IPS-18a (cell line): ENCODE results near the gene NDUFC1.
A peak's percentile ranks its signal among the peaks of the same experiment; 100 is the strongest.
"Not testable (repeated sequence)": the region's sequence is repeated elsewhere in the genome, so short reads cannot be mapped to it uniquely, and the experiment has no call there.

Source experiments
- H3K27ac ChIP-seq: one replicate; pipeline ENCODE4 v1.5.1; 2013; ENCODE audit warnings: low read length
- H3K27me3 ChIP-seq: one replicate; pipeline ENCODE4 v1.6.1; 2013; ENCODE audit warnings: mild to moderate bottlenecking, low read length; ENCODE audit not compliant: control insufficient read depth, insufficient read depth
- H3K36me3 ChIP-seq: one replicate; pipeline ENCODE4 v1.6.1; 2013; ENCODE audit warnings: low read depth, low read length; ENCODE audit not compliant: control insufficient read depth
- H3K4me1 ChIP-seq: one replicate; pipeline ENCODE4 v1.6.1; 2013; ENCODE audit warnings: low read depth, low read length; ENCODE audit not compliant: control insufficient read depth
- H3K4me3 ChIP-seq: one replicate; pipeline ENCODE4 v1.5.1; 2013; ENCODE audit warnings: low read length
- H3K9ac ChIP-seq: one replicate; pipeline ENCODE4 v1.6.1; 2013; ENCODE audit warnings: mild to moderate bottlenecking, low read length, moderate library complexity
- H3K9me3 ChIP-seq: one replicate; pipeline ENCODE4 v1.6.1; 2013; ENCODE audit warnings: low read depth, low read length; ENCODE audit not compliant: control insufficient read depth

NDUFC1 gene

DNA sequence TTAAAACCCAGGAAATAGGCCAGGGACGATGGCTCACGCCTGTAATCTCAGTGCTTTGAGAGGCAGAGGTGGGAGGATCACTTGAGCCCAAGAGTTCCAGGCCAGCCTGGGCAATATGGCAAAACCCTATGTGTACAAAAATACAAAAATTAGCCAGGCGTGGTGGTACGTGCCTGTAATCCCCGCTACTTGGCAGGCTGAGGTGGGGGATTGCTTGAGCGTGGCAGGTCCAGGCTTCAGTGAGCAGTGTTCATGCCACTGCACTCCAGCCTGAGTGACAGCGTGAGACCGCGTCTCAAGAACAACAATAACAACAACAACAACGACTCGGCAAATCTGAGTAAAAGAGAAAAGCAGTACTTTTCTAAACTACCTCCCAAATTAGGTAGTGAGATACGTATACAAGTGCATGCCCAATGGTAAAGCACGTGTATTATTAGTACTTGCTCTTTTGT, 13.0 kb upstream of the NDUFC1 start:
- Histone ChIP-seq H3K27me3 (no peaks in the 10 kb centered on the region), H3K4me1 (peaks cover 36% of the 10 kb centered on the region), H3K36me3 (no peaks in the 10 kb centered on the region), H3K9me3 (no peaks in the 10 kb centered on the region), H3K9ac (no peak overlapping the region), H3K27ac (peak overlapping the region; percentile 30), H3K4me3 (no peak overlapping the region)

DNA sequence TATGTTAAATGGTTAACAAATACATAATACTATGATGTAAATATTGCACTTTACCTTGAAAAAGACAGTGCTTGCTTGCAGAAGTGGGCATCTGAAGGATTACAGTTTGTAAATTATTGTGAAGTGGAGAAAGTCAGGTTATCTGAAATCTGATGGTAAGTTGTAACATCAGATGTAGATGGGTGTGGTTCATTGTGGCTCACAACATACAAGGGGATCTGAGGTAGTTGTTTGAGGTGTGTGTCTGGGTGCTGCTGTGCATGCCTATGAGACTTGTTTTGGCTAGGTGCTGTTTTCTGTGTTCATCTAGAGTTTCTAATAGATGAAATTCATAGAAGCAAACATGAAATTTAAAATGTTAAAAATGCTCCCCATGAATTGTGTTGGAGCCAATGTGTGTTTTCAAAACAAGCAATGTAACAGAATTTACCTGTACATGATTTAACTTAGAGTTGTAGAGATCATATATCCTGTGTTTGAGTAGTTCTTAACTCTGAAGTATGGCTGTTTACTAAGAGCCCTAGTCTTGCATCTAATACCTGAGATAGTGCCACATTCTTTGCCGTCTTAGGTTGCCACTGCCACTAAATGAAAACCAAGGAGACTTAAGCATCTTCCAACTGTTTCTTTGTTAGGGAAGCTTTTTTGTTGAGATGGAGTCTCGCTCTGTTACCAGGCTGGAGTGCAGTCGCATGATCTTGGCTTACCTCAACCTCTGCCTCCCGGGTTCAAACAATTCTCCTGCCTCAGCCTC, 11.9 kb upstream of the NDUFC1 start:
- Histone ChIP-seq H3K9ac (peak overlapping the region; percentile 22), H3K36me3 (no peaks in the 10 kb centered on the region), H3K27ac (peak overlapping the region; percentile 78)

DNA sequence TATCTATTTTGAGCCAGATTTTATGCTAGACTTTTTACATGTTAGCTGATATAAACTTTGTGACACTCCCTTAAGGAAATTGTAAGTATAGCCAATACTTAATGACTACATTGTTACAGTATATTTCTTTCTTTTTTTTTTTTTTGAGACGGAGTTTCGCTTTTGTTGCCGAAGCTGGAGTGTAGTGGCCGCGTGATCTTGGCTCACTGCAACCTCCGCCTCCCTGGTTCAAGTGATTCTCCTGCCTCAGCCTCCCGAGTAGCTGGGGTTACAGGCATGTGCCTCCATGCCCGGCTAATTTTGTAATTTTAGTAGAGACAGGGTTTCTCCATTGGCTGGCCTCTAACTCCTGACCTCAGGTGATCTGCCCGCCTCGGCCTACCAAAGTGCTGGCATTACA, 11.1 kb upstream of the NDUFC1 start:
- H3K27ac ChIP-seq, H3K4me3 ChIP-seq, H3K36me3 ChIP-seq, H3K27me3 ChIP-seq, H3K9me3 ChIP-seq, H3K9ac ChIP-seq: not testable (repeated sequence)
- H3K4me1 ChIP-seq, result peaks cover 36% of the 10 kb centered on the region

More for the DNA sequence above, 11.9 kb upstream of the NDUFC1 start:
- H3K9me3 ChIP-seq, result no peaks in the 10 kb centered on the region
- no peaks in the 10 kb centered on the region for H3K27me3 ChIP-seq
- H3K4me3 ChIP-seq, result peak overlapping the region; percentile 32
- peaks cover 36% of the 10 kb centered on the region for H3K4me1 ChIP-seq

DNA sequence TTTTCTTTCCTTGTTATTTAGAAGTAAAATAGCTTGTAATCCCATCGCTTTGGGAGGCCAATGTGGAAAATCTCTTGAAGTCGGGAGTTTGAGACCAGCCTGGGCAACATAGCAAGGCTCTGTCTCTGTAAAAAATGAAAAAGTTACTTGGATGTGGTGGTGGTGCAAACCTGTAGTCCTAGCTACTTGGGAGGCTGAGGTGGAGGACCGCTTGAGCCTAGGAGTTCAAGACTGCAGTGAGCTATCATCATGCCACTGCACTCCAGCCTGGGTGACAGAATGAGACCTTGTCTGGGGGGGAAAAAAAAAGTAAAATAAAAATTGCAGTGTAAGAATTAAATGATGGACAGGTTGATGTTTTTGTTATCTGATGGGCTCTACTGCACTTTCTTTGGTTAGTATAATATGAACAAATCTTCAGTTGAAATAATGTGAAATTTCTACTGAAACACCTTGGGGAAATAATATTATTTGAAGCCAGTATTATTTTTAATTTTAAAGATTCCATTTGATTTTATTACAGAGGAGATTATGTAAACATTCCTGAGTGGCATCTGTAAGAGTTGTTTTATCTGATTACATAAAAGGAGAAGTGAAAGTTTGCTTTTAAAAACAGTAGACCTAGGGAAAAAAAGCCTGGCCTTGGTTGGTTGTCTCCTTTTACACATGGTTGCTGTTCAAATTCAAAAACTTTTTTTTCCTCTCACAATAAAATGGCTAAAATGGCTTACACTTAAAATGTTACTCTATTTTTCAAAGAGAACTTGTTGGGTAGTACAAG, 10.5 kb upstream of the NDUFC1 start:
- H3K27ac ChIP-seq, result no peak overlapping the region
- no peaks in the 10 kb centered on the region for H3K9me3 ChIP-seq
- H3K27me3 ChIP-seq, result no peaks in the 10 kb centered on the region
- no peak overlapping the region for H3K4me3 ChIP-seq
- no peak overlapping the region for H3K9ac ChIP-seq
- H3K36me3 ChIP-seq, result no peaks in the 10 kb centered on the region
- H3K4me1 ChIP-seq, result peaks cover 36% of the 10 kb centered on the region

DNA sequence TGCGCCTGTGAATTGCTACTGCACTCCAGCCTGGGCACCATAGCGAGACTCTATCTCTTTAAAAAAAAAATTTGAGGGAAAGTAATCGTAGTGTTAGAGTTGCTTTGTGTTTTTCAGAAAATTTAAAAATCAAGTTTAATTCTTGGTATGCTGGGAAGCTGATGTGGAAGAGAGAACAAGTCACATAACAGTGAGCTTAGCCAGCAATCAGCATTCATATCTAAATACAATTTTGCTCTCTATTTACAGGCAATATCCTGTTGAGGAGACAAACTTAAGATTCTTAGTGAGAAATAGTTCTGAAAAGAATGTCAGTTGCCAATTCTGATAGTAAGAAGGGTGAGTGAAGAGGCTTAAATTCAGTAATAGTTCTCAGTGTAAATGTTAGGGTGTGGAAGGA, 9.6 kb upstream of the NDUFC1 start:
- Histone ChIP-seq H3K9me3 (no peaks in the 10 kb centered on the region), H3K9ac (no peak overlapping the region), H3K27ac (no peak overlapping the region), H3K27me3 (no peaks in the 10 kb centered on the region), H3K36me3 (no peaks in the 10 kb centered on the region), H3K4me3 (no peak overlapping the region), H3K4me1 (peaks cover 35% of the 10 kb centered on the region)

DNA sequence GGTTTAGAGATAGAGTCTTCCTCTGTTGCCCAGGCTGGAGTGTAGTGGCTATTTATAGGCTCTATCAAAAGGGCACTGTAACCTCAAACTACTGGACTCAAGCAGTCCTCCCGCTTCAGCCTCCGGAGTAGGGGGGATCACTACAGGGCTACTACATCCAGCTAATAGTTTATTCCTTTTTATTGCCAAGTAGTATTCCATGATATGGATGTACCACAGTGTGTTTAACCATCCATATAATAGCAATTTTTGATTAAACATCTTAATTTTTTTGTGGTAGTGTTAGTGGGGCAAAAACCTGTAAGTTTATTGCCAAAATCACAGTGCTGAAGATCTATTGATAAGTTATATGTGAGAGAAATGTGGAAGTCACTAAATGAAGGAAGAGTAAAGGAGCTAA, 2.6 kb upstream of the NDUFC1 start:
- peaks cover 4% of the 10 kb centered on the region for H3K4me1 ChIP-seq
- H3K9me3 ChIP-seq, result no peaks in the 10 kb centered on the region
- no peak overlapping the region for H3K4me3 ChIP-seq
- H3K9ac ChIP-seq, result no peak overlapping the region
- H3K27me3 ChIP-seq, result no peaks in the 10 kb centered on the region
- peaks cover 10% of the 10 kb centered on the region for H3K36me3 ChIP-seq
- H3K27ac ChIP-seq, result no peak overlapping the region

DNA sequence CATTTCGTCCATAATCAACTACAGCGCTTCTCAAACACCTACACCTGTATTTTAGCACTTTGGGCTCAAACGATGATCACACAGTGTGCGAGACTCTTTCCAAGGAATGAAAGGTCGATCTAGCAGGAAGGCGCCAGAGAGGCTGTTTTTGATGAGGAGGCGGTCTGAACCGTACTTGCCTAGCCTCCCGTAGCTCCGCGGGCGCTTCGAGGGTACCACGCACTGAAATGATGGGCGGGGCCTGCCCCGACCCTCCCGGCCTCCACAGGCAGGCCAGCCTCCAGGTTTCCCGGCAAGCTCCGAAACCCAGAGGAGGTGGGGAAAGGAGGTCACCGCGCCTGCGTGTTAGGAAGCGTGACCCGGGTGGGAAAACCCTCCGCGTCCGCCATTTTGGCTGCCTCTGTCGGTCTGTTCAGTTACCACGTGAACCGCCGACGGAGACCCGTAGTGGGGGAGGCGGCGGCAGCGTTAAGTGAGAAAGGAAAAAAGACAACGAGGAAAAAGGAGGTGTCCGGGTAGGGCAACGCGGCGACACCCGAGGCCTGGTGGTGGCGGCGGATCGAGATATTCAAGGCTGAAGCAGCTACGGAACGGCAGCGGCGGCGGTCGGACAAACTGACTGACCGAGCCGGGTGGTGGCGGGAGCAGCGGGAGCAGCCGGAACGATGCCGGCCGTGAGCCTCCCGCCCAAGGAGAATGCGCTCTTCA, 1.0 kb downstream of the NDUFC1 start, which contains the start of gene NAA15:
Gene NAA15, plus strand, starts transcription at position 393 of the 708 bp plus-strand sequence. Its CDS starts 273 bp downstream, at position 666.
- H3K27me3 ChIP-seq, result no peaks in the 10 kb centered on the region
- H3K27ac ChIP-seq, result peak within 1 kb of the TSS; percentile 74
- H3K9ac ChIP-seq, result peak within 1 kb of the TSS; percentile 94
- H3K36me3 ChIP-seq, result peaks cover 10% of the 10 kb centered on the region
- peaks cover 8% of the 10 kb centered on the region for H3K4me1 ChIP-seq
- peak within 1 kb of the TSS; percentile 73 for H3K4me3 ChIP-seq
- no peaks in the 10 kb centered on the region for H3K9me3 ChIP-seq

DNA sequence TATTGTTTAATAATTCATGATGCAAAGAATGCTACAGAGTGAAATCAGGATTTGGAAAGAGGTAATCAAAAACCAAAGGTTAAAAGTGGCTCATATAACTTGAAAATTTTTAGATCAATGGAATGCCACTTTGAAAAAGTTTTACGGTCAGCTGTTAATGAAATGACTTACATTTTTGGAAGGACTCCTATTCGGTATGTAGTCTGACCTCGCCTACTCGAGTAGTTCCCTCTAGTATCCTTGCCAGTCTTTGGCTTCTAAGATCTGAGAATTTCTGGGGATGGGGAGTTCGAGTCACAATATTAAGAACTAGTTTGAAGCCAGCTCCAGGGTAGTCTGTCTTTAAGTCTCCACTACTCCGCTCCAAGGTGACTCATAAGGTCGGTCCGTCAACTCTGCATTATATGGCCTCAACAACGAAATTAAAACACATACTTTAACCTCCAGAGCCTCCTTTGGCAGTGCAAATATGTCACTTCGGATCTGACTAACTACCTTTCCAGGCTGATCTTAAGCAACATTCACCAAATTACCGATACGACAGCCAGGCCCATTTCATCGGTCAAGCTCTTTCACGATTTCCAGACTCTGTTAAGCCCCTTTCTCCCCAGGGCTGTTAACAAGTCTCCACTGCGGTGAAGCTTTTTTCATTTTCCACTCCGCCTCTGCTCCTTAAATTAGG, 1.7 kb downstream of the NDUFC1 start:
- H3K36me3 ChIP-seq, result peaks cover 8% of the 10 kb centered on the region
- peaks cover 8% of the 10 kb centered on the region for H3K4me1 ChIP-seq
- H3K9me3 ChIP-seq, result no peaks in the 10 kb centered on the region
- peak overlapping the region; percentile 73 for H3K4me3 ChIP-seq
- H3K27me3 ChIP-seq, result no peaks in the 10 kb centered on the region
- peak overlapping the region; percentile 63 for H3K9ac ChIP-seq
- H3K27ac ChIP-seq, result peak overlapping the region; percentile 56

DNA sequence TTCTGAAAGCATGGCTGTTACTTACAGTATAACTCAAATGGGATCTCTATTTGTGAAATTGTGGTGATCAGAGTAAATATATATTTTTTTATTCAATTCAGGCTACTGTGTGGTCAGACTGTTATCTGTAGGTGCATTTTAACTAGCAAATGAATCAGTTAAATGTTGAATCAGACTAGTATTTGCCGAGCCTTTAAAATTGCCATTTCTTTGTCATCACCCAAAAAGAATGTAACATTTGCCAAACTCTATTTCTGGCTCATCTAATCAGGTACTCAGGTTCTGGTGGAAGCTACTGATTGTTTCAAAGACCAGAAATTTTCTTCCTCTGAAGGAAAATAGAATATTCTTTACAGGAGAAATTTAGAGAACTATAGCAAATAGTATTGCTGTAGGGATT, 2.7 kb downstream of the NDUFC1 start:
- no peak overlapping the region for H3K9ac ChIP-seq
- no peaks in the 10 kb centered on the region for H3K27me3 ChIP-seq
- peak overlapping the region; percentile 73 for H3K4me3 ChIP-seq
- peaks cover under 1% of the 10 kb centered on the region for H3K36me3 ChIP-seq
- H3K27ac ChIP-seq, result no peak overlapping the region
- no peaks in the 10 kb centered on the region for H3K9me3 ChIP-seq
- H3K4me1 ChIP-seq, result peaks cover 13% of the 10 kb centered on the region

DNA sequence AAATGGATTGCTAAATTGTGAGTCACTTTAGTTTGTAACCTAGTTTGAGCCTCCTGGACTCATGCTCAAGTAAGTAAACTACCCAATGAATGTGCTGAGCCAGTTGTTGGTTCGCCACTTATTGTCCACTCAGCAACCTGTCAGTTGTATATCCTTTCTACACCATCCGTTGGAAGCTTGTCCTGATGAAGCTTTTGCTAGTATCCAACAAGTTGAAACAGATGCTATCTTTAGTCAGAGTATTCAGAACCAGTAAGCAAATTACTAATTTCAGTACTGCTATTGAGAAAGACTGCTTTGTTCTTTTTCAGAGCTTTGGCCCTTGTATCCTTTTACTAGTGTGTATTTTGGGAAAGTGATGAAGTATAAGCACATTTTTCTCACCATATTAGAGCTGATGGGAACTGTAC, 5.3 kb downstream of the NDUFC1 start:
- H3K27ac ChIP-seq, result no peak overlapping the region
- peaks cover 9% of the 10 kb centered on the region for H3K36me3 ChIP-seq
- no peak overlapping the region for H3K4me3 ChIP-seq
- no peaks in the 10 kb centered on the region for H3K27me3 ChIP-seq
- H3K9ac ChIP-seq, result no peak overlapping the region
- H3K9me3 ChIP-seq, result no peaks in the 10 kb centered on the region
- H3K4me1 ChIP-seq, result peaks cover 13% of the 10 kb centered on the region

DNA sequence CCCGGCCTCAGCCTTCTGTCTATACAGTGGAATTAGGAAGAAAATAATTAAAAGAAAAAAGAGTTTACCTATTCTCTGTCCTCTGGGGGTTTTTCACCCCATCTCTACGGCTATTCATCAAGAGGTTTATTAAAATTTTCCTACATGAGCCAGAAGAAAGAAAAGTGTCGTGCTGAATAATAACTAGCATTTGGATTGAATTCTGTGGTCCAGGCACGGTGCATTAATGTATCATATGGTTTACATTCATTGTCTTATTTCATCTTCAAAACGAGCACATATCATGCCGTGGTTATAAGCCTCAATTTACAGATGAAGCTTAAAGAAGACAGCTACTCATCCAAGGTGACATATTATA, 6.4 kb downstream of the NDUFC1 start:
- no peak overlapping the region for H3K9ac ChIP-seq
- no peak overlapping the region for H3K27ac ChIP-seq
- peaks cover 13% of the 10 kb centered on the region for H3K4me1 ChIP-seq
- H3K4me3 ChIP-seq, result peak overlapping the region; percentile 93
- H3K9me3 ChIP-seq, result no peaks in the 10 kb centered on the region
- no peaks in the 10 kb centered on the region for H3K27me3 ChIP-seq
- H3K36me3 ChIP-seq, result peaks cover 10% of the 10 kb centered on the region
